Globus pallidus (tissue), 1 donor: ENCODE data around the gene B4GALT4.
"Not testable (repeated sequence)": the region's sequence is repeated elsewhere in the genome, so short reads cannot be mapped to it uniquely, and the experiment has no call there.

ENCODE experiments used
- DNase-seq: peaks from one replicate; pipeline ENCODE4 v3.0.0-alpha.2; 2015; ENCODE audit warnings: low spot score

B4GALT4 gene

GRCh38 chr3:119240591-119241434, at the start of gene B4GALT4:
Gene B4GALT4 (minus strand): TSS chr3:119240878. CDS start chr3:119230099, 10,779 bp downstream.
- peak; percentile 84 for DNase-seq

GRCh38 chr3:119289404-119289770, 48.7 kb upstream of the B4GALT4 start:
- no peak for DNase-seq

GRCh38 chr3:119288669-119289403, 48.2 kb upstream of the B4GALT4 start:
- DNase-seq, result no peak

GRCh38 chr3:119279584-119280243, 39.0 kb upstream of the B4GALT4 start:
- DNase-seq, result no peak

GRCh38 chr3:119279101-119279554, 38.5 kb upstream of the B4GALT4 start:
- DNase-seq, result no peak

GRCh38 chr3:119276680-119277079, 36.0 kb upstream of the B4GALT4 start:
- no peak for DNase-seq

- not testable (repeated sequence) for DNase-seq
These were observed 29.5 kb upstream of the B4GALT4 start for GRCh38 chr3:119270212-119270611.

- DNase-seq, result no peak
These were observed 20.4 kb upstream of the B4GALT4 start for GRCh38 chr3:119261055-119261454.

- DNase-seq, result no peak
These were observed 19.1 kb upstream of the B4GALT4 start for GRCh38 chr3:119259821-119260220.

GRCh38 chr3:119258915-119259314, 18.2 kb upstream of the B4GALT4 start:
- peak; percentile 41 for DNase-seq

GRCh38 chr3:119257654-119258410, 17.2 kb upstream of the B4GALT4 start:
- DNase-seq, result peak; percentile 54

GRCh38 chr3:119257111-119257510, 16.4 kb upstream of the B4GALT4 start:
- DNase-seq, result no peak

- DNase-seq, result no peak
These were observed 14.5 kb upstream of the B4GALT4 start for GRCh38 chr3:119255214-119255613.

- no peak for DNase-seq
These were observed 5.1 kb upstream of the B4GALT4 start for GRCh38 chr3:119245778-119246177.

- DNase-seq, result no peak
These were observed 3.0 kb upstream of the B4GALT4 start for GRCh38 chr3:119243712-119244111.

- not testable (repeated sequence) for DNase-seq
These were observed 2.4 kb upstream of the B4GALT4 start for GRCh38 chr3:119243058-119243529.

GRCh38 chr3:119242387-119243057, 1.8 kb upstream of the B4GALT4 start:
- DNase-seq, result not testable (repeated sequence)

GRCh38 chr3:119240101-119240590, 532 bp downstream of the B4GALT4 start:
- DNase-seq, result no peak

- DNase-seq, result no peak
These were observed 1.4 kb downstream of the B4GALT4 start for GRCh38 chr3:119239206-119239820.

GRCh38 chr3:119238363-119238762, 2.3 kb downstream of the B4GALT4 start:
- DNase-seq, result no peak
